CD4-positive, alpha-beta memory T cell (primary cell): ENCODE results near the gene CPNE4. TPM values are rescaled to one million over a fixed set of nuclear protein-coding genes. Genes with fewer than 3 reads are reported as not detected.

Experiments
- CTCF ChIA-PET: fragments of 350-600 bp; sonication (Branson Sonifier 250); formaldehyde crosslinking; loops from one replicate; lab custom pipeline; 2021; ENCODE audit warnings: inconsistent platforms; ENCODE audit not compliant: partially characterized antibody; lab: Charles Lee
- POLR2A ChIA-PET: fragments of 350-600 bp; sonication (Branson Sonifier 250); formaldehyde crosslinking; loops from one replicate; lab custom pipeline; 2021; ENCODE audit not compliant: partially characterized antibody; lab: Charles Lee
- DNase-seq, 5 donors: peaks; one replicate each; pipeline versions ENCODE4 v3.0.0 to v3.0.0-alpha.2; 2020 to 2022; ENCODE audit warnings: mixed read lengths in 1 of 5
- H3K27ac ChIP-seq: one replicate; pipeline ENCODE4 v1.7.0; 2013; ENCODE audit warnings: low read depth, low read length
- H3K27me3 ChIP-seq: 2 replicates; pipeline ENCODE4 v1.7.0; 2013; ENCODE audit warnings: mild to moderate bottlenecking, low read length, moderate library complexity; ENCODE audit not compliant: insufficient read depth
- H3K36me3 ChIP-seq: 2 replicates; pipeline ENCODE4 v1.7.0; 2013; ENCODE audit warnings: mild to moderate bottlenecking, low read length, moderate library complexity; ENCODE audit not compliant: insufficient read depth
- H3K4me1 ChIP-seq: 2 replicates; pipeline ENCODE4 v1.7.0; 2013; ENCODE audit warnings: mild to moderate bottlenecking, low read length, moderate library complexity; ENCODE audit not compliant: insufficient read depth
- H3K4me3 ChIP-seq, 2 donors: one replicate each; pipeline ENCODE4 v1.7.0; 2013; ENCODE audit warnings: low read length in 2 of 2, mild to moderate bottlenecking in 1 of 2
- H3K9me3 ChIP-seq, 2 donors: one replicate each; pipeline ENCODE4 v1.7.0; 2013; ENCODE audit warnings: low read length in 2 of 2, control low read depth in 1 of 2; ENCODE audit not compliant: control insufficient read depth in 1 of 2
- H3K27ac Mint-ChIP-seq, 7 donors: one replicate each; pipeline ENCODE4 v1.8.0; 2020 to 2021; ENCODE audit warnings: mixed read lengths in 7 of 7, mild to moderate bottlenecking in 6 of 7, inconsistent platforms in 3 of 7, moderate library complexity in 3 of 7
- H3K27me3 Mint-ChIP-seq, 2 donors: one replicate each; pipeline ENCODE4 v1.8.0; 2020 to 2021; ENCODE audit warnings: mixed read lengths in 2 of 2
- H3K36me3 Mint-ChIP-seq, 2 donors: one replicate each; pipeline ENCODE4 v1.8.0; 2020 to 2021; ENCODE audit warnings: mixed read lengths in 2 of 2, inconsistent platforms in 1 of 2, mild to moderate bottlenecking in 1 of 2
- H3K4me1 Mint-ChIP-seq, 4 donors: one replicate each; pipeline ENCODE4 v1.8.0; 2020 to 2021; ENCODE audit warnings: mixed read lengths in 4 of 4, mild to moderate bottlenecking in 1 of 4
- H3K4me3 Mint-ChIP-seq, 8 donors: one replicate each; pipeline ENCODE4 v1.8.0; 2020 to 2021; ENCODE audit warnings: mixed read lengths in 8 of 8, mild to moderate bottlenecking in 7 of 8, moderate library complexity in 6 of 8, inconsistent platforms in 3 of 8
- H3K9me3 Mint-ChIP-seq, 8 donors: one replicate each; pipeline ENCODE4 v1.8.0; 2020 to 2021; ENCODE audit warnings: mixed read lengths in 8 of 8, mild to moderate bottlenecking in 5 of 8, inconsistent platforms in 3 of 8, moderate library complexity in 1 of 8
- intact Hi-C: fragments of 100-400 bp; cut with micrococcal nuclease; formaldehyde crosslinking; loops from one replicate; pipeline ENCODE4 v1.15.1; 2023
- polyA plus RNA-seq, 2 donors: library from polyadenylated mRNA; unstranded; fragments of 300-500 nt; fragmentation: Illumina TruSeq; gene quantifications; one replicate each; pipeline ENCODE4 v1.2.3, GENCODE V29; 2021
- total RNA-seq, 2 experiments: library from RNA; stranded (reverse); gene quantifications; one replicate each; pipeline ENCODE4 v1.2.3, GENCODE V29; 2021

The CPNE4 gene
- total and polyA plus RNA-seq, 4 experiments from 2014 or later = not detected

DNA sequence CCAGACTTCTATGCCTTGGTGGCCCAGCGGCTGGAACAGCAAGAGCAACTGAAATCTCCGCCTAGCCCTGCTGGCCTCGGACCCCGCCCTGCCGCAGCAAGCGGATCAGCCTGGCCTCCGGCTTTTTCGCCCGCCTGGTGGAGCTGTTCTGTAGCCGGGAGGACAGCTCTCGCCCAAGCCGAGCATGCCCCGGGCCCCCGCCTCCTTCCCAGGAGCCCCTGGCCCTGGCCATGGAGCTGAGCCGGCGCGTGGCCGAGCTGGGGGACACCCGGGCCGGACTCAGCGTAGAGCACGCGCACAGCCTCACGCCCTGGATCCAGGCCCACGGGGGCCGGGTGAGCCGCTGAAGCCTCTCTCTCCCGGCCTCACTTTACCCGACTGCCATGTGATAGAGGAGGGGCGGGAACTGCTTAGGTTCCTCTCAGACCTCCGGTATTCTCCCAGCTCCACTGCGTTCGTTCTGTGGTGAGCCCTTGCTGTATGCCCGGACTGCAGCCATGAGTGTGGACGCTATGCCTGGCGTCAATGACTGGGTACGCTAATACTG, 507.9 kb downstream of the CPNE4 start:
- no peaks in the 10 kb centered on the region for H3K36me3 ChIP-seq
- H3K4me1 ChIP-seq = no peaks in the 10 kb centered on the region
- no peaks in the 10 kb centered on the region for H3K27me3 ChIP-seq
- H3K4me3 ChIP-seq = no peak overlapping the region
- no peak overlapping the region for H3K27ac ChIP-seq
- Mint-ChIP-seq H3K27me3 (peaks cover 23 to 27% of the 10 kb centered on the region in 2 donors), H3K9me3 (no peaks in the 10 kb centered on the region), H3K27ac (no peak overlapping the region), H3K4me3 (no peak overlapping the region), H3K36me3 (no peaks in the 10 kb centered on the region), H3K4me1 (peaks cover 0 to 4% (median under 1%) of the 10 kb centered on the region in 4 donors)
- CTCF ChIA-PET = no interaction called here
- POLR2A ChIA-PET = no interaction called here
- intact Hi-C loops = no loop called here
- H3K9me3 ChIP-seq = no peaks in the 10 kb centered on the region
- no peak for DNase-seq

DNA sequence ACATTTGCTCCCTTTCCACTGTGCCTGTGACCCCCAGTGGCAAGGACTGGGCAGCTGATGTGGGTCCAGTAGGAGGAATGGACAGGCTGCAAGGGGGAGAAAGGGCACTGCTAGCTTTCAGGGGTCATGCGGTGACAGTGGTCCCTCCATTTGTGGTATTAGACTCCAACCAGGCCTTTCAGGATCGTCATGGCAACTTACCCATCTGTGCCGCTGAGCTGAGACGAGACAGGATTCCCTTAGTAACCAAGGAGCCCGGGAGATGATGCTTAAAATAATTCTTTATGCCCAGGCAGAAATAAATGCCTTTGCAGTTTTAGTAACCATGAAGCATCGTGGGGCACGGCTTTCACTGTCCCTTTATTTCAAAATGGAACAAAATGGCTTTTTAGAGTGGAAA, 516.1 kb downstream of the CPNE4 start:
- Mint-ChIP-seq H3K27me3 (peaks cover 5% of the 10 kb centered on the region in 2 donors), H3K27ac (no peak overlapping the region), H3K4me3 (no peak overlapping the region), H3K9me3 (peaks cover 0 to 6% (median 3%) of the 10 kb centered on the region in 8 donors), H3K4me1 (no peaks in the 10 kb centered on the region), H3K36me3 (no peaks in the 10 kb centered on the region)
- POLR2A ChIA-PET = no interaction called here
- H3K27ac ChIP-seq = no peak overlapping the region
- intact Hi-C loops = no loop called here
- H3K4me3 ChIP-seq = no peak overlapping the region
- no peaks in the 10 kb centered on the region for H3K9me3 ChIP-seq
- H3K4me1 ChIP-seq = no peaks in the 10 kb centered on the region
- CTCF ChIA-PET = no interaction called here
- DNase-seq = no peak
- H3K27me3 ChIP-seq = no peaks in the 10 kb centered on the region
- H3K36me3 ChIP-seq = no peaks in the 10 kb centered on the region

DNA sequence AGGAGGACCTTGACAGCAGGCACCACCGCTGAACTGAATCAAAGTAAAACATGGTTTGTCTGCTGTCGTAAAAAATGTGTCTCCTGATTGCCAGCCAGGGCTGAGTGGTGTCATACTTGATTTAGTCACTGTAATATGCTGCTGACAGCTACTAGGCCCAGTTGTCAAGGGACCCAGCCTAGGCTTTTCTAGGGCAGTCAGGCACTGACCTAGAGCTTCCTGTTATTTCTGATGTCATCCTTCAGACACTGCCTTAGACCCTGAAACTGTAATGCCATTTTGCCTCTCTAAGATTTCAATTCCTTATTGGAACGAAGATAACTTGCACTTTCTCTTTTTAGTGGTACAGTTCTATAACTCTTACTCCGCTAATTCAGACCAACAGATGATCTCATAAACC, 529.4 kb downstream of the CPNE4 start:
- ChIA-PET CTCF (no interaction called here), POLR2A (no interaction called here)
- peaks cover 4 to 20% of the 10 kb centered on the region in 2 donors for H3K36me3 Mint-ChIP-seq
- Histone ChIP-seq H3K4me3 (no peak overlapping the region), H3K36me3 (peaks cover 1% of the 10 kb centered on the region), H3K9me3 (no peaks in the 10 kb centered on the region), H3K27me3 (no peaks in the 10 kb centered on the region), H3K4me1 (peaks cover 27% of the 10 kb centered on the region), H3K27ac (no peak overlapping the region)
- no peaks in the 10 kb centered on the region for H3K9me3 Mint-ChIP-seq
- peaks cover 24 to 40% (median 32%) of the 10 kb centered on the region in 4 donors for H3K4me1 Mint-ChIP-seq
- peak overlapping the region in 1 of 7 donors; percentile 32 for H3K27ac Mint-ChIP-seq
- intact Hi-C loops = no loop called here
- peaks cover 0 to 2% of the 10 kb centered on the region in 2 donors for H3K27me3 Mint-ChIP-seq
- no peak overlapping the region for H3K4me3 Mint-ChIP-seq
- no peak for DNase-seq

DNA sequence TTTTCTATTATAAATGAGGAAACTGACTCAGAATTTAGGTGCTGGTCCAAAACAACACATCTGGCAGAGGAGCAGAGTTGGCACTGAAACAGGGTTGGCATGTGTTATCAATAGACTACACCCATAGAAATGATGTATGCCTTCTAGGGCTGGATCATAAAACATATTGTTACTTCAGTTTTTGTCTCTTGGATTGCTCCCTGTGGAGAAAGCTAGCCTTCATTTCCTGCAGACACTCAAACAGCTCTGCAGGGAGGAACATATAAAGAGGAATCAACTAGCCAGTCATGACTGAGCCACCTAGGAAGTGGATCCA, 531.5 kb downstream of the CPNE4 start:
- Histone ChIP-seq H3K27ac (peak overlapping the region; percentile 75), H3K9me3 (no peaks in the 10 kb centered on the region), H3K4me3 (peak overlapping the region; percentile 74 to 98), H3K4me1 (peaks cover 27% of the 10 kb centered on the region), H3K36me3 (peaks cover 8% of the 10 kb centered on the region), H3K27me3 (no peaks in the 10 kb centered on the region)
- Mint-ChIP-seq H3K27ac (peak overlapping the region; percentile 66 to 97 (median 93)), H3K4me1 (peaks cover 25 to 47% (median 38%) of the 10 kb centered on the region in 4 donors), H3K9me3 (no peaks in the 10 kb centered on the region), H3K27me3 (no peaks in the 10 kb centered on the region), H3K4me3 (peak overlapping the region; percentile 91 to 100 (median 98)), H3K36me3 (peaks cover 14 to 37% of the 10 kb centered on the region in 2 donors)
- CTCF ChIA-PET = interaction anchor here (0.9 to 1.0 kb wide), 4 partner anchors 35 to 610 kb away, joined by 3 to 4 read pairs (median 3); partner anchors contain the start of gene NUDT16
- POLR2A ChIA-PET = interaction anchor here (1.0 to 1.4 kb wide), 3 partner anchors 122 to 610 kb away, joined by 3 to 7 read pairs (median 3); partner anchors contain the start of genes ATP2C1 and NUDT16
- no peak for DNase-seq
- intact Hi-C loops = loop anchor here (1.0 to 2.0 kb wide), 5 partner anchors 122 to 914 kb away; partner anchors contain the start of genes ASTE1, DNAJC13, NEK11 and NUDT16

DNA sequence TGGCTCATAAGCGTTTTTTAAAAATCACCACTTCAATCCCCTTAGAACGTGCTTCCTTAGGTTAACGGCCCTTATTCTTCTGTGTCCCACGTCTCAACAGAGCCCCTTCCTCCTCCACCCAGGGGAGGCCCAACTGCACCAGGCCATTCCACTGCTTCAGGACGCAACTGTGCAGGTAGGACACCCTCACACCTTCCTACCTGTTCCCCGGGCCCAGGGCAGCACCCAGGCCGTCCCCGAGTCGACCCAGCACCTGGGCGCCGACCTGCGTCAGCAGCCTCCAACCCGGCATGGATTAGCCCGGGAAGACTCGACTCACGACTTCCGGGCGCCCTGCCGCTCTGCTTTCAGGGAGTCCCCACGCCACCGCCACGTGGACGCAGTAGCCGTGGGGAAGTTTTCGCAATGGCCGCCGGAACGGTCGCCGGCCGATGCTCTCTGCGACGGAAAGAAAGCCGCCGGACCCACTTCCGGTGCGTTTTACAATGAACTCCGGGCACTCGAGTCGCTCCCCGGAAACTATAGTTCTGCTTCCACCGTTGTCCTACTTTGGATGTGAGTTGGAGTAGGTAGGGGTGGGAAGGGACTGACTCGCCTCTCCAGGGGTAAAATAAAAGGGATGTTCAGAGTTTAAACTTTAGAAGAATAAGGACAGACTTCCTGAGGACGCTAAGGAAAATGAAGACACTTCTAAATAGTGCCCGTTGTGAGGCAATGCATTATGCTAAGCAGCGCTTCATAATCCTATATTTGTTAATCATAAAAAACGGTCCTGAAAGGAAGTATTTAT, 532.1 kb downstream of the CPNE4 start, which contains the start of gene MRPL3:
Gene MRPL3 (minus strand): TSS at position 442 of the 790 bp plus-strand sequence. CDS start 150 bp downstream, at position 292.
- Histone ChIP-seq H3K4me1 (peaks cover 27% of the 10 kb centered on the region), H3K36me3 (peaks cover 12% of the 10 kb centered on the region), H3K27ac (peak within 1 kb of the TSS; percentile 75), H3K4me3 (peak within 1 kb of the TSS; percentile 74 to 98), H3K9me3 (no peaks in the 10 kb centered on the region), H3K27me3 (no peaks in the 10 kb centered on the region)
- Mint-ChIP-seq H3K27me3 (no peaks in the 10 kb centered on the region), H3K36me3 (peaks cover 18 to 42% of the 10 kb centered on the region in 2 donors), H3K4me3 (peak within 1 kb of the TSS; percentile 91 to 100 (median 98)), H3K9me3 (no peaks in the 10 kb centered on the region), H3K4me1 (peaks cover 25 to 47% (median 38%) of the 10 kb centered on the region in 4 donors), H3K27ac (peak within 1 kb of the TSS; percentile 92 to 97 (median 95))
- DNase-seq = peak; percentile 79 to 85 (median 81)
- ChIA-PET POLR2A (interaction anchor here (1.0 to 1.4 kb wide), 3 partner anchors 121 to 609 kb away, joined by 3 to 7 read pairs (median 3); partner anchors contain the start of genes ATP2C1 and NUDT16), CTCF (interaction anchor here (0.9 to 1.0 kb wide), 3 partner anchors 121 to 610 kb away, joined by 3 to 4 read pairs (median 3); partner anchors contain the start of gene NUDT16)
- intact Hi-C loops = loop anchor here (1.0 to 2.0 kb wide), 5 partner anchors 122 to 914 kb away; partner anchors contain the start of genes ASTE1, DNAJC13, NEK11 and NUDT16

DNA sequence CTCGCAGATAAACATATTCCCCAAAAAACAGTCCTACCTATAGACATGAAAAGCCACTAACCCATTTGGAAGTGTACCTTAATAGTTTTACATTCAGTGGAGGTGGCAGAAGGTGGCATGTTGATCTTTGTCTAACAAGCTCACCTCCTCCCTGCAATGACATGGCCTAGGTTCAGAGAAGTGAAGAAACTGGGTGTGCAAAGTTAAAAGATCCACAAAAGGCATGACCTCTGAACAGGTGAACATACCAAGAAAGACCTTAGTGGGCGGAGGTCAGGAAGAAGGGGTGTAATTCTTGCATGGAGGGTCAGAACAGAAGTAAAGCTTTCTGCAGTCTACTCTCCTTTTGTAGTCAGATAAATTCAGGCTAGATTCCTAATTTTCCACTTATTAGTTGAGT, 532.9 kb downstream of the CPNE4 start:
- no peak for DNase-seq
- Histone ChIP-seq H3K4me1 (peaks cover 27% of the 10 kb centered on the region), H3K36me3 (peaks cover 19% of the 10 kb centered on the region), H3K4me3 (peak overlapping the region; percentile 74 to 98), H3K27me3 (no peaks in the 10 kb centered on the region), H3K9me3 (no peaks in the 10 kb centered on the region), H3K27ac (peak overlapping the region; percentile 75)
- Mint-ChIP-seq H3K36me3 (peaks cover 24 to 48% of the 10 kb centered on the region in 2 donors), H3K27me3 (no peaks in the 10 kb centered on the region), H3K4me3 (peak overlapping the region; percentile 91 to 100 (median 98)), H3K9me3 (no peaks in the 10 kb centered on the region), H3K27ac (peak overlapping the region; percentile 92 to 97 (median 95)), H3K4me1 (peaks cover 26 to 47% (median 39%) of the 10 kb centered on the region in 4 donors)
- intact Hi-C loops = loop anchor here (2.0 kb wide), 4 partner anchors 121 to 915 kb away; partner anchors contain the start of genes ASTE1, DNAJC13, NEK11 and NUDT16
- ChIA-PET CTCF (no interaction called here), POLR2A (interaction anchor here (1.5 kb wide), 1 partner anchor 459 kb away, joined by 4 read pairs; no protein-coding TSS in a partner anchor)
